ENCODE data around the gene KCNG2.

The KCNG2 gene

GRCh38 chr18:79760348-79760747 is 37.4 kb upstream of the KCNG2 start:
- Histone ChIP-seq H3K9ac (ENCODE audit: low read depth, low read length) (no peak overlapping the region), H3K9me3 (ENCODE audit: control insufficient read depth, insufficient read depth, low read length) (no peaks in the 10 kb centered on the region; the same call in 1 of the 2 replicates), H3K4me1 (ENCODE audit: insufficient read depth, low read length) (no peaks in the 10 kb centered on the region)

GRCh38 chr18:79760881-79761280 is 36.9 kb upstream of the KCNG2 start:
- no peaks in the 10 kb centered on the region for H3K36me3 ChIP-seq (ENCODE audit: insufficient read depth, low read length)
- no peak overlapping the region for H3K9ac ChIP-seq (ENCODE audit: low read depth, low read length)
- H3K9me3 ChIP-seq (ENCODE audit: control insufficient read depth, insufficient read depth, low read length) = no peaks in the 10 kb centered on the region; the same call in 1 of the 2 replicates

More at GRCh38 chr18:79760348-79760747, 37.4 kb upstream of the KCNG2 start:
- no peaks in the 10 kb centered on the region for H3K36me3 ChIP-seq (ENCODE audit: insufficient read depth, low read length)

GRCh38 chr18:79763407-79763806 is 34.3 kb upstream of the KCNG2 start:
- no peaks in the 10 kb centered on the region; the same call in 1 of the 2 replicates for H3K9me3 ChIP-seq (ENCODE audit: control insufficient read depth, insufficient read depth, low read length)
- H3K36me3 ChIP-seq (ENCODE audit: insufficient read depth, low read length) = no peaks in the 10 kb centered on the region
- H3K9ac ChIP-seq (ENCODE audit: low read depth, low read length) = no peak overlapping the region
- H3K4me1 ChIP-seq (ENCODE audit: insufficient read depth, low read length) = no peaks in the 10 kb centered on the region

More at GRCh38 chr18:79760881-79761280, 36.9 kb upstream of the KCNG2 start:
- H3K4me1 ChIP-seq (ENCODE audit: insufficient read depth, low read length) = no peaks in the 10 kb centered on the region

- Histone ChIP-seq H3K9me3 (ENCODE audit: control insufficient read depth, insufficient read depth, low read length) (no peaks in the 10 kb centered on the region; the same call in 1 of the 2 replicates), H3K9ac (ENCODE audit: low read depth, low read length) (no peak overlapping the region), H3K4me1 (ENCODE audit: insufficient read depth, low read length) (no peaks in the 10 kb centered on the region), H3K36me3 (ENCODE audit: insufficient read depth, low read length) (no peaks in the 10 kb centered on the region)
Observed at GRCh38 chr18:79764131-79764530, 33.6 kb upstream of the KCNG2 start.

- no peak overlapping the region for H3K9ac ChIP-seq (ENCODE audit: low read depth, low read length)
- no peaks in the 10 kb centered on the region for H3K4me1 ChIP-seq (ENCODE audit: insufficient read depth, low read length)
- H3K9me3 ChIP-seq (ENCODE audit: control insufficient read depth, insufficient read depth, low read length) = no peaks in the 10 kb centered on the region; the same call in 1 of the 2 replicates
- no peaks in the 10 kb centered on the region for H3K36me3 ChIP-seq (ENCODE audit: insufficient read depth, low read length)
Observed at GRCh38 chr18:79765491-79766245, 32.1 kb upstream of the KCNG2 start.

GRCh38 chr18:79766308-79766707 is 31.4 kb upstream of the KCNG2 start:
- Histone ChIP-seq H3K9ac (ENCODE audit: low read depth, low read length) (no peak overlapping the region), H3K9me3 (ENCODE audit: control insufficient read depth, insufficient read depth, low read length) (no peaks in the 10 kb centered on the region), H3K4me1 (ENCODE audit: insufficient read depth, low read length) (no peaks in the 10 kb centered on the region), H3K36me3 (ENCODE audit: insufficient read depth, low read length) (no peaks in the 10 kb centered on the region)

GRCh38 chr18:79768745-79769144 is 29.0 kb upstream of the KCNG2 start:
- no peak overlapping the region for H3K9ac ChIP-seq (ENCODE audit: low read depth, low read length)
- no peaks in the 10 kb centered on the region for H3K36me3 ChIP-seq (ENCODE audit: insufficient read depth, low read length)
- no peaks in the 10 kb centered on the region for H3K4me1 ChIP-seq (ENCODE audit: insufficient read depth, low read length)
- no peaks in the 10 kb centered on the region for H3K9me3 ChIP-seq (ENCODE audit: control insufficient read depth, insufficient read depth, low read length)

- H3K4me1 ChIP-seq (ENCODE audit: insufficient read depth, low read length) = no peaks in the 10 kb centered on the region
- no peak overlapping the region for H3K9ac ChIP-seq (ENCODE audit: low read depth, low read length)
- no peaks in the 10 kb centered on the region for H3K36me3 ChIP-seq (ENCODE audit: insufficient read depth, low read length)
- no peaks in the 10 kb centered on the region for H3K9me3 ChIP-seq (ENCODE audit: control insufficient read depth, insufficient read depth, low read length)
Observed at GRCh38 chr18:79769698-79770500, 27.8 kb upstream of the KCNG2 start.

GRCh38 chr18:79770501-79770815 is 27.3 kb upstream of the KCNG2 start:
- no peaks in the 10 kb centered on the region for H3K36me3 ChIP-seq (ENCODE audit: insufficient read depth, low read length)
- H3K4me1 ChIP-seq (ENCODE audit: insufficient read depth, low read length) = no peaks in the 10 kb centered on the region

GRCh38 chr18:79770826-79771225 is 26.9 kb upstream of the KCNG2 start:
- no peaks in the 10 kb centered on the region for H3K4me1 ChIP-seq (ENCODE audit: insufficient read depth, low read length)
- H3K9me3 ChIP-seq (ENCODE audit: control insufficient read depth, insufficient read depth, low read length) = no peaks in the 10 kb centered on the region
- H3K9ac ChIP-seq (ENCODE audit: low read depth, low read length) = no peak overlapping the region
- no peaks in the 10 kb centered on the region for H3K36me3 ChIP-seq (ENCODE audit: insufficient read depth, low read length)

More at GRCh38 chr18:79770501-79770815, 27.3 kb upstream of the KCNG2 start:
- Histone ChIP-seq H3K9me3 (ENCODE audit: control insufficient read depth, insufficient read depth, low read length) (no peaks in the 10 kb centered on the region), H3K9ac (ENCODE audit: low read depth, low read length) (no peak overlapping the region)

- no peak overlapping the region for H3K9ac ChIP-seq (ENCODE audit: low read depth, low read length)
- H3K4me1 ChIP-seq (ENCODE audit: insufficient read depth, low read length) = no peaks in the 10 kb centered on the region
- H3K36me3 ChIP-seq (ENCODE audit: insufficient read depth, low read length) = no peaks in the 10 kb centered on the region
- H3K9me3 ChIP-seq (ENCODE audit: control insufficient read depth, insufficient read depth, low read length) = no peaks in the 10 kb centered on the region
Observed at GRCh38 chr18:79771446-79772107, 26.2 kb upstream of the KCNG2 start.

- Histone ChIP-seq H3K9ac (ENCODE audit: low read depth, low read length) (no peak overlapping the region), H3K9me3 (ENCODE audit: control insufficient read depth, insufficient read depth, low read length) (no peaks in the 10 kb centered on the region), H3K36me3 (ENCODE audit: insufficient read depth, low read length) (no peaks in the 10 kb centered on the region), H3K4me1 (ENCODE audit: insufficient read depth, low read length) (no peaks in the 10 kb centered on the region)
Observed at GRCh38 chr18:79772108-79772864, 25.5 kb upstream of the KCNG2 start.

- H3K36me3 ChIP-seq (ENCODE audit: insufficient read depth, low read length) = no peaks in the 10 kb centered on the region
- no peak overlapping the region for H3K9ac ChIP-seq (ENCODE audit: low read depth, low read length)
- H3K9me3 ChIP-seq (ENCODE audit: control insufficient read depth, insufficient read depth, low read length) = no peaks in the 10 kb centered on the region
- no peaks in the 10 kb centered on the region for H3K4me1 ChIP-seq (ENCODE audit: insufficient read depth, low read length)
Observed at GRCh38 chr18:79772865-79773696, 24.7 kb upstream of the KCNG2 start.

All from ES-I3 (cell line).